HCT116 (cell line): ENCODE data around the gene PRKAR1A. TPM values are rescaled to one million over a fixed set of nuclear protein-coding genes. Genes with fewer than 3 reads are reported as not detected.

Experiments
- ATAC-seq: fragments of 200-7000 bp; cut with Tn5 transposase; 2 replicates; pipeline ENCODE4 v1.9.1; 2020; ENCODE audit warnings: mild to moderate bottlenecking, moderate library complexity
- BruUV-seq: library from RNA; stranded (reverse); fragments of 400-500 nt; replicated peaks from 2 replicates; lab custom pipeline; 2021; lab: Mats Ljungman, UMichigan
- CTCF ChIA-PET: fragments of 300-600 bp; sonication (Branson Sonifier 250); formaldehyde crosslinking; loops from one replicate; lab custom pipeline; 2021; ENCODE audit warnings: antibody characterized with exemption; lab: Charles Lee
- POLR2A ChIA-PET: fragments of 300-600, 350-600 bp; sonication (Branson Sonifier 250); formaldehyde crosslinking; loops from one replicate; lab custom pipeline; 2021; ENCODE audit warnings: antibody characterized with exemption; lab: Charles Lee
- RAD21 ChIA-PET, 2 experiments: fragments of 300-600 bp; sonication (Branson Sonifier 250); formaldehyde crosslinking; loops; one replicate each; lab custom pipeline; 2023; ENCODE audit warnings: low total read pairs in 2 of 2; ENCODE audit not compliant: uncharacterized antibody in 2 of 2, unreplicated experiment in 2 of 2, low non-redundant PET in 1 of 2; lab: Charles Lee
- DNase-seq: peaks from one replicate; pipeline ENCODE4 v3.0.0-alpha.2; 2010; ENCODE audit warnings: low read depth, low spot score
- H2AFZ ChIP-seq: fragments of 200-600 bp; shearing (Covaris generic), sonication (generic); 2 replicates; pipeline ENCODE4 v1.6.1; 2017; ENCODE audit warnings: low read depth, mixed run types, mixed read lengths, antibody characterized with exemption, low read length; ENCODE audit not compliant: poor library complexity, severe bottlenecking
- H3K27ac ChIP-seq: 2 replicates; pipeline ENCODE4 v1.5.1; 2012; ENCODE audit warnings: low read depth, low read length
- H3K27me3 ChIP-seq: fragments of 200-600 bp; sonication (generic); 2 replicates; pipeline ENCODE4 v1.6.1; 2016; ENCODE audit warnings: mixed run types, low read length, mixed read lengths; ENCODE audit not compliant: insufficient read depth
- H3K36me3 ChIP-seq, 2 experiments: fragments of 200-500 bp in 1 of 2; fragments of 200-600 bp in 1 of 2; sonication (Bioruptor generic) in 1 of 2; sonication (generic) in 1 of 2; 2 replicates each; pipeline versions ENCODE4 v1.5.1 to v1.6.1; 2014 to 2016; ENCODE audit warnings: low read length in 2 of 2, inconsistent platforms in 1 of 2, mixed read lengths in 1 of 2, mixed run types in 1 of 2; ENCODE audit not compliant: insufficient read depth in 2 of 2, control insufficient read depth in 1 of 2
- H3K4me1 ChIP-seq, 2 experiments: fragments of 200-600 bp in 1 of 2; sonication (generic) in 1 of 2; 2 replicates each; pipeline versions ENCODE4 v1.5.1 to v1.6.1; 2012 to 2017; ENCODE audit warnings: low read length in 2 of 2, inconsistent platforms in 1 of 2, mild to moderate bottlenecking in 1 of 2, mixed read lengths in 1 of 2, mixed run types in 1 of 2, moderate library complexity in 1 of 2; ENCODE audit not compliant: insufficient read depth in 2 of 2, control insufficient read depth in 1 of 2
- H3K4me2 ChIP-seq: fragments of 200-600 bp; sonication (generic); 2 replicates; pipeline ENCODE4 v1.6.1; 2017; ENCODE audit warnings: mixed run types, low read length, mixed read lengths
- H3K4me3 ChIP-seq, 2 experiments: fragments of 200-600 bp in 1 of 2; sonication (generic) in 1 of 2; replicated peaks in 1 of 2; 2 replicates each; pipeline ENCODE4 v1.5.1; 2011 to 2016; ENCODE audit warnings: low read length in 2 of 2, control low read depth in 1 of 2, low read depth in 1 of 2, mild to moderate bottlenecking in 1 of 2, mixed read lengths in 1 of 2, mixed run types in 1 of 2
- H3K79me2 ChIP-seq: fragments of 200-600 bp; sonication (generic); 2 replicates; pipeline ENCODE4 v1.6.1; 2017; ENCODE audit warnings: mild to moderate bottlenecking, mixed run types, low read length, moderate library complexity, mixed read lengths; ENCODE audit not compliant: insufficient read depth
- H3K9ac ChIP-seq: fragments of 200-600 bp; sonication (generic); 2 replicates; pipeline ENCODE4 v1.6.1; 2016; ENCODE audit warnings: low read length, mixed read lengths
- H3K9me2 ChIP-seq: fragments of 200-600 bp; sonication (generic), shearing (Covaris generic); 2 replicates; pipeline ENCODE4 v1.6.1; 2017; ENCODE audit warnings: mixed run types, mild to moderate bottlenecking, moderate library complexity; ENCODE audit not compliant: insufficient read depth
- H3K9me3 ChIP-seq, 2 experiments: fragments of 200-500 bp in 1 of 2; fragments of 200-600 bp in 1 of 2; sonication (Bioruptor generic) in 1 of 2; sonication (generic) in 1 of 2; 2 replicates each; pipeline ENCODE4 v1.6.1; 2014 to 2017; ENCODE audit warnings: low read length in 2 of 2, mixed read lengths in 2 of 2, inconsistent platforms in 1 of 2, low read depth in 1 of 2, mild to moderate bottlenecking in 1 of 2, mixed run types in 1 of 2, moderate library complexity in 1 of 2; ENCODE audit not compliant: control insufficient read depth in 1 of 2, insufficient read depth in 1 of 2
- H4K20me1 ChIP-seq: fragments of 200-600 bp; sonication (generic), shearing (Covaris generic); 2 replicates; pipeline ENCODE4 v1.6.1; 2017; ENCODE audit warnings: mixed run types, mild to moderate bottlenecking, moderate library complexity; ENCODE audit not compliant: insufficient read depth
- CBX3 ChIP-seq: IDR thresholded peaks from 2 replicates; pipeline ENCODE4 v1.6.1; 2012; ENCODE audit warnings: low read depth
- CEBPB ChIP-seq: IDR thresholded peaks from 2 replicates; pipeline ENCODE4 v1.6.1; 2012; ENCODE audit warnings: low read depth
- ELF1 ChIP-seq: IDR thresholded peaks from 2 replicates; pipeline ENCODE4 v1.6.1; 2012; ENCODE audit warnings: low read depth, borderline replicate concordance
- EZH2 ChIP-seq: fragments of 200-600 bp; sonication (generic); IDR thresholded peaks from 2 replicates; pipeline ENCODE4 v1.6.1; 2017; ENCODE audit warnings: antibody characterized with exemption, mixed run types
- EZH2phosphoT487 ChIP-seq: fragments of 200-600 bp; IDR thresholded peaks from 2 replicates; pipeline ENCODE4 v1.6.1; 2018; ENCODE audit warnings: antibody characterized with exemption, borderline replicate concordance
- FOSL1 ChIP-seq: IDR thresholded peaks from 2 replicates; pipeline ENCODE4 v1.6.1; 2012; ENCODE audit warnings: low read depth
- JUND ChIP-seq: IDR thresholded peaks from 2 replicates; pipeline ENCODE4 v1.6.1; 2012
- POLR2A ChIP-seq: IDR thresholded peaks from 2 replicates; pipeline ENCODE4 v1.7.0; 2011; ENCODE audit warnings: borderline replicate concordance; ENCODE audit not compliant: insufficient read depth, insufficient read length; ENCODE audit errors: extremely low read depth
- POLR2AphosphoS5 ChIP-seq: IDR thresholded peaks from 2 replicates; pipeline ENCODE4 v1.6.1; 2011; ENCODE audit warnings: mild to moderate bottlenecking, low read depth, low read length, moderate library complexity
- RAD21 ChIP-seq: IDR thresholded peaks from 2 replicates; pipeline ENCODE4 v1.6.1; 2012; ENCODE audit warnings: low read depth, mild to moderate bottlenecking
- SIN3A ChIP-seq: IDR thresholded peaks from 2 replicates; pipeline ENCODE4 v1.6.1; 2012; ENCODE audit warnings: low read depth
- SP1 ChIP-seq: IDR thresholded peaks from 2 replicates; pipeline ENCODE4 v1.6.1; 2012; ENCODE audit warnings: low read depth
- SRF ChIP-seq: IDR thresholded peaks from 2 replicates; pipeline ENCODE4 v1.6.1; 2012; ENCODE audit warnings: low read depth
- TCF7L2 ChIP-seq: IDR thresholded peaks from 2 replicates; pipeline ENCODE4 v1.7.0; 2011; ENCODE audit warnings: borderline replicate concordance, inconsistent platforms; ENCODE audit not compliant: insufficient read depth, insufficient read length; ENCODE audit errors: extremely low read depth
- ZNF274 ChIP-seq: fragments of 200-500 bp; sonication (Bioruptor generic); IDR thresholded peaks from 2 replicates; pipeline ENCODE4 v1.6.1; 2014; ENCODE audit warnings: mild to moderate bottlenecking, low read depth, low read length, inconsistent platforms
- intact Hi-C: fragments of 100-400 bp; cut with micrococcal nuclease; formaldehyde crosslinking; loops from 2 replicates; pipeline ENCODE4 v1.10.0; 2022
- total RNA-seq: library from RNA; stranded (reverse); gene quantifications from one replicate; pipeline ENCODE4 v1.2.1, GENCODE V29; 2021; ENCODE audit not compliant: unreplicated experiment
- TF ChIP-seq, protein P1 (sequence below): IDR thresholded peaks from 2 replicates; pipeline ENCODE4 v1.6.1; 2011; ENCODE audit warnings: mild to moderate bottlenecking, low read length, moderate library complexity; ENCODE audit not compliant: insufficient replicate concordance; ENCODE audit errors: extremely low read depth
- TF ChIP-seq, protein P2 (sequence below): IDR thresholded peaks from 2 replicates; pipeline ENCODE4 v1.6.1; 2012
- TF ChIP-seq, protein P3 (sequence below): IDR thresholded peaks from 2 replicates; pipeline ENCODE4 v1.6.1; 2012
- TF ChIP-seq, protein P4 (sequence below): IDR thresholded peaks from 2 replicates; pipeline ENCODE4 v1.6.1; 2012; ENCODE audit warnings: low read depth
- TF ChIP-seq, protein P5 (sequence below), 3 experiments: fragments of 200-600 bp in 1 of 3; sonication (generic) in 1 of 3; IDR thresholded peaks in 2 of 3; conservative IDR thresholded peaks in 1 of 3; 2 replicates each; pipeline ENCODE4 v1.5.1; 2012 to 2017; ENCODE audit warnings: low read depth in 2 of 3, low read length in 2 of 3, antibody characterized with exemption in 1 of 3, borderline replicate concordance in 1 of 3, control low read depth in 1 of 3, mild to moderate bottlenecking in 1 of 3, mixed read lengths in 1 of 3, mixed run types in 1 of 3, moderate library complexity in 1 of 3; ENCODE audit not compliant: insufficient read depth in 1 of 3

Gene PRKAR1A
- total RNA-seq, 1 experiment from 2014 or later, result 295 TPM

DNA sequence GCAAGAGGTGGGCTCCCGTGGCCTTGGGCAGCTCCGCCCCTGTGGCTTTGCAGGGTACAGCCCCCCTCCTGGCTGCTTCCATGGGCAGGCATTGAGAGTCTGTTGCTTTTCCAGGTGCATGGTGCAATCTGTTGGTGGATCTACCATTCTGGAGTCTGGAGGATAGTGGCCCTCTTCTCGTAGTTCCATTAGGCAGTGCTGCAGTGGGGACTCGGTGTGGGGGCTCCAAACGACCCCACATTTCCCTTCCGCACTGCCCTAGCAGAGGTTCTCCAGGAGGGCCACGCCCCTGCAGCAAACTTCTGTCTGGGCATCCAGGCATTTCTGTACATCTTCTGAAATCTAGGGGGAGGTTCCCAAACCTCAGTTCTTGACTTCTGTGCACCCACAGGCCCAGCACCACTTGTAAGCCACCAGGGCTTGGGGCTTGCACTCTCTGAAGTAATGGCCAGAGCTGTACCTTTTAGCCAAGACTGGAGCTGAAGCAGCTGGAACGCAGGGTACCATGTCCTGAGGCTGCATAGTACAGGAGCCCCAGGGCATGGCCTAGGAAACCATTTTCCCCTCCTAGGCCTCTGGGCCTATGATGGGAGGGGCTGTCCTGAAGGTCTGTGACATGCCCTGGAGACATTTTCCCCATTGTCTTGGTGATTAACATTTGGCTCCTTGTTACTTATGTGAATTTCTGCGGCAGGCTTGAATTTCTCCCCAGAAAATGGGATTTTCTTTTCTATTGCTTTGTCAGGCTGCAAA lies 6.0 kb downstream of the PRKAR1A start:
- CTCF ChIA-PET, result no interaction called here
- no peak overlapping the region for H3K4me3 ChIP-seq
- RAD21 ChIA-PET, result no interaction called here
- no TSS peak for BruUV-seq
- H3K9me2 ChIP-seq, result no peaks in the 10 kb centered on the region
- no peaks in the 10 kb centered on the region for H3K27me3 ChIP-seq
- H3K9ac ChIP-seq, result no peak overlapping the region
- H2AFZ ChIP-seq, result no peak overlapping the region
- no peak overlapping the region for H3K4me2 ChIP-seq
- peaks cover 33 to 44% of the 10 kb centered on the region in 2 experiments for H3K36me3 ChIP-seq
- H4K20me1 ChIP-seq, result 0 out of 2 replicates have a peak, but pooled peaks cover 4% of the 10 kb centered on the region
- POLR2A ChIA-PET, result no interaction called here
- no peak for ATAC-seq
- H3K79me2 ChIP-seq, result peaks cover 90% of the 10 kb centered on the region
- no peak overlapping the region for H3K27ac ChIP-seq
- peaks cover 6 to 13% of the 10 kb centered on the region in 2 experiments; a peak in 3 of 4 replicates for H3K4me1 ChIP-seq
- H3K9me3 ChIP-seq, result no peaks in the 10 kb centered on the region
- DNase-seq, result no peak
- TF ChIP-seq, protein P1, sequence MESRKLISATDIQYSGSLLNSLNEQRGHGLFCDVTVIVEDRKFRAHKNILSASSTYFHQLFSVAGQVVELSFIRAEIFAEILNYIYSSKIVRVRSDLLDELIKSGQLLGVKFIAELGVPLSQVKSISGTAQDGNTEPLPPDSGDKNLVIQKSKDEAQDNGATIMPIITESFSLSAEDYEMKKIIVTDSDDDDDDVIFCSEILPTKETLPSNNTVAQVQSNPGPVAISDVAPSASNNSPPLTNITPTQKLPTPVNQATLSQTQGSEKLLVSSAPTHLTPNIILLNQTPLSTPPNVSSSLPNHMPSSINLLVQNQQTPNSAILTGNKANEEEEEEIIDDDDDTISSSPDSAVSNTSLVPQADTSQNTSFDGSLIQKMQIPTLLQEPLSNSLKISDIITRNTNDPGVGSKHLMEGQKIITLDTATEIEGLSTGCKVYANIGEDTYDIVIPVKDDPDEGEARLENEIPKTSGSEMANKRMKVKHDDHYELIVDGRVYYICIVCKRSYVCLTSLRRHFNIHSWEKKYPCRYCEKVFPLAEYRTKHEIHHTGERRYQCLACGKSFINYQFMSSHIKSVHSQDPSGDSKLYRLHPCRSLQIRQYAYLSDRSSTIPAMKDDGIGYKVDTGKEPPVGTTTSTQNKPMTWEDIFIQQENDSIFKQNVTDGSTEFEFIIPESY, result no peak
- TF ChIP-seq, protein P2, sequence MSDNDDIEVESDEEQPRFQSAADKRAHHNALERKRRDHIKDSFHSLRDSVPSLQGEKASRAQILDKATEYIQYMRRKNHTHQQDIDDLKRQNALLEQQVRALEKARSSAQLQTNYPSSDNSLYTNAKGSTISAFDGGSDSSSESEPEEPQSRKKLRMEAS, result no peak
- no peak for TF ChIP-seq CBX3
- TF ChIP-seq TCF7L2, result no peak
- no peak for TF ChIP-seq JUND
- no peak for TF ChIP-seq EZH2phosphoT487
- no peak for TF ChIP-seq FOSL1
- TF ChIP-seq POLR2AphosphoS5, result no peak
- no peak for TF ChIP-seq RAD21
- no peak for TF ChIP-seq ELF1
- TF ChIP-seq, protein P3, sequence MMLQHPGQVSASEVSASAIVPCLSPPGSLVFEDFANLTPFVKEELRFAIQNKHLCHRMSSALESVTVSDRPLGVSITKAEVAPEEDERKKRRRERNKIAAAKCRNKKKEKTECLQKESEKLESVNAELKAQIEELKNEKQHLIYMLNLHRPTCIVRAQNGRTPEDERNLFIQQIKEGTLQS, result no peak
- TF ChIP-seq CEBPB, result no peak
- TF ChIP-seq, protein P4, sequence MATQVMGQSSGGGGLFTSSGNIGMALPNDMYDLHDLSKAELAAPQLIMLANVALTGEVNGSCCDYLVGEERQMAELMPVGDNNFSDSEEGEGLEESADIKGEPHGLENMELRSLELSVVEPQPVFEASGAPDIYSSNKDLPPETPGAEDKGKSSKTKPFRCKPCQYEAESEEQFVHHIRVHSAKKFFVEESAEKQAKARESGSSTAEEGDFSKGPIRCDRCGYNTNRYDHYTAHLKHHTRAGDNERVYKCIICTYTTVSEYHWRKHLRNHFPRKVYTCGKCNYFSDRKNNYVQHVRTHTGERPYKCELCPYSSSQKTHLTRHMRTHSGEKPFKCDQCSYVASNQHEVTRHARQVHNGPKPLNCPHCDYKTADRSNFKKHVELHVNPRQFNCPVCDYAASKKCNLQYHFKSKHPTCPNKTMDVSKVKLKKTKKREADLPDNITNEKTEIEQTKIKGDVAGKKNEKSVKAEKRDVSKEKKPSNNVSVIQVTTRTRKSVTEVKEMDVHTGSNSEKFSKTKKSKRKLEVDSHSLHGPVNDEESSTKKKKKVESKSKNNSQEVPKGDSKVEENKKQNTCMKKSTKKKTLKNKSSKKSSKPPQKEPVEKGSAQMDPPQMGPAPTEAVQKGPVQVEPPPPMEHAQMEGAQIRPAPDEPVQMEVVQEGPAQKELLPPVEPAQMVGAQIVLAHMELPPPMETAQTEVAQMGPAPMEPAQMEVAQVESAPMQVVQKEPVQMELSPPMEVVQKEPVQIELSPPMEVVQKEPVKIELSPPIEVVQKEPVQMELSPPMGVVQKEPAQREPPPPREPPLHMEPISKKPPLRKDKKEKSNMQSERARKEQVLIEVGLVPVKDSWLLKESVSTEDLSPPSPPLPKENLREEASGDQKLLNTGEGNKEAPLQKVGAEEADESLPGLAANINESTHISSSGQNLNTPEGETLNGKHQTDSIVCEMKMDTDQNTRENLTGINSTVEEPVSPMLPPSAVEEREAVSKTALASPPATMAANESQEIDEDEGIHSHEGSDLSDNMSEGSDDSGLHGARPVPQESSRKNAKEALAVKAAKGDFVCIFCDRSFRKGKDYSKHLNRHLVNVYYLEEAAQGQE, result no peak
- TF ChIP-seq, protein P5, sequence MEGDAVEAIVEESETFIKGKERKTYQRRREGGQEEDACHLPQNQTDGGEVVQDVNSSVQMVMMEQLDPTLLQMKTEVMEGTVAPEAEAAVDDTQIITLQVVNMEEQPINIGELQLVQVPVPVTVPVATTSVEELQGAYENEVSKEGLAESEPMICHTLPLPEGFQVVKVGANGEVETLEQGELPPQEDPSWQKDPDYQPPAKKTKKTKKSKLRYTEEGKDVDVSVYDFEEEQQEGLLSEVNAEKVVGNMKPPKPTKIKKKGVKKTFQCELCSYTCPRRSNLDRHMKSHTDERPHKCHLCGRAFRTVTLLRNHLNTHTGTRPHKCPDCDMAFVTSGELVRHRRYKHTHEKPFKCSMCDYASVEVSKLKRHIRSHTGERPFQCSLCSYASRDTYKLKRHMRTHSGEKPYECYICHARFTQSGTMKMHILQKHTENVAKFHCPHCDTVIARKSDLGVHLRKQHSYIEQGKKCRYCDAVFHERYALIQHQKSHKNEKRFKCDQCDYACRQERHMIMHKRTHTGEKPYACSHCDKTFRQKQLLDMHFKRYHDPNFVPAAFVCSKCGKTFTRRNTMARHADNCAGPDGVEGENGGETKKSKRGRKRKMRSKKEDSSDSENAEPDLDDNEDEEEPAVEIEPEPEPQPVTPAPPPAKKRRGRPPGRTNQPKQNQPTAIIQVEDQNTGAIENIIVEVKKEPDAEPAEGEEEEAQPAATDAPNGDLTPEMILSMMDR (IDR thresholded peaks at IDR 0.05 in 2 of 3, conservative IDR thresholded peaks at IDR 0.05 in 1 of 3; ENCODE audit: borderline replicate concordance in 1 of 3, insufficient read depth in 1 of 3, low read depth in 2 of 3, low read length in 2 of 3), result no peak
- TF ChIP-seq POLR2A, result no peak
- no peak for TF ChIP-seq ZNF274
- TF ChIP-seq EZH2, result no peak
- no peak for TF ChIP-seq SIN3A
- no peak for TF ChIP-seq SRF
- TF ChIP-seq SP1, result no peak
- intact Hi-C loops, result no loop called here
